SKM-1 treated with dmso at 0.1 percent for 144 hours (cell line): Measurements from ENCODE around the gene TTC3.
"Not testable (repeated sequence)": the region's sequence is repeated elsewhere in the genome, so short reads cannot be mapped to it uniquely, and the experiment has no call there.

Experiments
- DNase-seq: peaks from one replicate; lab custom pipeline; 2025; ENCODE audit not compliant: unreplicated experiment; lab: John Stamatoyannopoulos, UW

TTC3 gene

DNA sequence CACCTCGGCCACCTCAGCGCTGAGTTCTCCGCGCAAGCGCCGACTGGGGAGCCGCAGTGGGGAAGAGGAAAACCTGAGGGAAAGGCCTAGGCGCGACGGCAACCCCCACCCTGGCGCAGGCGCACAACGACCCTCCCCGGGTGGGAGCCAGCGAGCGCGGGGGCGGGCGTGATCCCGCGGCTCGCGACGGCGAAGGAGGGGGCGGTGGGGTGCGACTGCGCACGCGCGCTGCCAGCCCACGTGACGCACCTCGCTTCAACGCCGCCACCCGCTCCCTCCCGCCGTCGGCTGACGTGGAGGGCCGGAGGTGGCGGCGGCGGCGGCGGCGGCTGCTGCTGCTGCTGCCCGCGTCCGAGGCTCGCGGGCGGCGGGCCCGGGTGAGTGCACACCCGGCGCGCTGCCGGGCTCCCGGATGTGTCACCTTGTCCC lies at the start of gene TTC3, which contains the start of gene PIGP:
Gene TTC3 (plus strand): TSS at position 267 of the 429 bp plus-strand sequence. CDS start 14,004 bp downstream, outside the sequence.
Gene PIGP (minus strand): TSS at position 84 of the 429 bp plus-strand sequence. CDS start 556 bp downstream, outside the sequence.
- peak; percentile 88 for DNase-seq

DNA sequence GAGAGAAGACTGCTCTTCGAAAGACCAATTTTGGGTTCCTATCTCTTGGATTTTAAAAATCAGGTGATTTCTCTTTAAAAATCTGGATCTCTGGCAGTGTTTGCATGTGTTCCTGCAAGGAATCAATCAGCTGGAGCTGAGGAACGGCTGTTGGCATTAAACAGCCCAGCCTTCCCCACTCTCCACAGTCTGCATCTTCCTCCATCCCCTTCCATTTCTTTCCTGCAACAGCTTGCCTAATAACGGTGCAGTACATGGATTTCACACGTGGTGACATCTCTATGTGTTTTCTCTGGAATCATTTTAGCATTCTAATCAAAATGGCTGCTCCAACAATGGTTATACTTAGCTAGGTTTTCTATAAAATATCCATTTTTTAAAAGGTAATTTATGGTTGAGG lies 46.6 kb upstream of the TTC3 start:
- no peak for DNase-seq

DNA sequence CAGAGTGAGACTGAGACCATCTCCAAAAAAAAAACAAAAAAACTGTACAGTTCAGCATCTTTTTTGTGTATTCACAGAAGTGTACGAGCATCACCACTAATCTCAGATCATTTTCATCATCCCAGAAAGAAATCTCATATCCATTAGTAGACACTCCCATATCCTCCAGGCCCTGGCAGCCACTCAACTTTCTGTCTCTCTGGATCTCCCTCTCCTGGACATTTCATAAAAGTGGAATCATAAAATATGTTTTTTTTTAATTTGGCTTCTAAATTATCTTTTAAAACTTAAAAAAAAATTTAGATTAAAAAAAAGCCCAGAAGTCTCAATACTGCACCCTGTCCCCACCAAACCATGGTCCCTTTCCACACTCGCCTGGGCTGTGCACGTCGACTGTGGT lies 44.5 kb upstream of the TTC3 start:
- no peak for DNase-seq

GRCh38 chr21:37030864-37031263 lies 42.2 kb upstream of the TTC3 start:
- no peak for DNase-seq

DNA sequence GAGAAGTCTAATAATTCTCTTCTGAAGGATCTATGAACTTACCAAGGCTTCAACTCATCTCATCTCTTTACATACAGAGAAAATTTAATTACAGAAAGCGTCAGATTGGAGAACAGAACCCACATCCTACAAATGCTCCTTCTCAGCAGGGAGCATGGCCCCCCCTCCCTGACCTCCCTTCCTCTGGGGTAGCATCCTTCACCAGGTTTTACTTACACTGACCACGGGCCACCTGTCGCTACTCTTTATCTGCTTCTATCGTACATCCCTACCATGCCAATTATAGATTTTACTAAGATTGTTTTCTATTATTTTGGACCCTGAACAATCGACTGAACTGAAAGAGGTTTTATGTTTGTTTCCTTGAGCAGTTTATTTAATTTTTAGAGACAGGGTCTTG lies 40.8 kb upstream of the TTC3 start:
- no peak for DNase-seq

DNA sequence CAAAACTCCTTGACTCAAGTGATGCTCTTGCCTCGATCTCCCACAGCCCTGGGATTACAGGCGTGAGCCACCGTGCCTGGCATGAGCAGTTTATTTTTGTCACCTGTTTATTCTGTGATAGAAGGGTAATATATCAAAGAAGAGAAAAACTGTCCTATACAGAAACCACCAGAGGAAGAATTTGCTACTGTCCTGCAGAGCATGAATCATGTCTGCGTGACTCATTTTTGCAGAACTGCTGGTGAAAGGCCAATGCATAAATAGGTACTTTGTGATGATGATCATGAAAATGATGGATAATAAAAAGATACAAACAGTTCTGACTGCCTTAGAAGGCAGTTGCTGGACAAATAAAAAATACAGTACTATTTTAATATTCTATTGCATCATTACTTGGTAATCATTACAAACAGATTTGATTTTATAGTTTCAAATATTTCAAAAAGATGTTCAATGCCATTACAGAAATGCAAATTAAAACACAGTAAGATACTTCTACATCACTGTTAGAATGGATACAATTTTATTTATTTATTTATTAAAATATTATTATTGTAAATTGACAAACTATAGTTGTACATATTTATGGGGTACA lies 40.1 kb upstream of the TTC3 start:
- no peak for DNase-seq

GRCh38 chr21:37034394-37034793 lies 38.7 kb upstream of the TTC3 start:
- DNase-seq = not testable (repeated sequence)

DNA sequence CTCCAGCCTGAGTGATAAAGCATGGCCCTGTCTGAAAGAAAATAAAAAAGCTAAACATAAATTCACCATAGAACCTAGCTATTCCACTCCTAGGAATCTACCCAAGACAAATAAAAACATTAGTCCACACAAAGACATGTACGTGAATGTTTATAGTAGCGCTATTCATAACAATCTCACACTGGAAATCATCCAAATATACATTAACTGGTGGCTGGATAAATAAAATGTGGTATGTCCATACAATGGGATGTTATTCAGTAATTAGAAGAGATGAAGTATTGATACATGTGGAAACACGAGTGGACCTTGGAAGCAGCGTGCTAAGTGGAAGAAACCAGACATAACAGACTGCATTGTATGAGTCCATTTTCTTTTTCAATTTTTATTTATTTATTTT lies 36.9 kb upstream of the TTC3 start:
- no peak for DNase-seq

- DNase-seq = no peak
These were observed 33.5 kb upstream of the TTC3 start for GRCh38 chr21:37039411-37040075.

GRCh38 chr21:37040212-37040611 lies 32.8 kb upstream of the TTC3 start:
- DNase-seq = no peak

GRCh38 chr21:37041706-37042271 lies 31.3 kb upstream of the TTC3 start:
- no peak for DNase-seq

DNA sequence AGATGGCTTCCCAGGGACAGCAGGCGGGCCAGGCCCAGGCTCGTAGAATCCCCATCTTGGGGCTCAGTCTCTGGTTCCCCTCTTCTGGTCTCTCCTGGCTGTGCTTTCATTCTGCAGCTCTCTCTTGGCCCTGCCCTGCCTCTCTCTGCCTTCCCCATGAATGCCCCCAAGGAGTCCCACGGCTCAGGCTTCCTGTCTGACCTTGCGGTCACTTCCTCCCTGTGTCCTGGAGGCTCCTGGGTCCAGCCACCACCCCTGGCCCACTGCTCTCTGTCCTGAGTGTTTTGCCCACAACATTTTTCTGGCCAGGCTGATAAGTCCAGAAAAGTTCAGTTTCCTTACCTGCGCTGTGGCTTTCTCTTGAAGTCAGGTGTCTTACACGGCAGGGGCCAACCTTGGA lies 29.2 kb upstream of the TTC3 start:
- no peak for DNase-seq

GRCh38 chr21:37044643-37045042 lies 28.4 kb upstream of the TTC3 start:
- no peak for DNase-seq

DNA sequence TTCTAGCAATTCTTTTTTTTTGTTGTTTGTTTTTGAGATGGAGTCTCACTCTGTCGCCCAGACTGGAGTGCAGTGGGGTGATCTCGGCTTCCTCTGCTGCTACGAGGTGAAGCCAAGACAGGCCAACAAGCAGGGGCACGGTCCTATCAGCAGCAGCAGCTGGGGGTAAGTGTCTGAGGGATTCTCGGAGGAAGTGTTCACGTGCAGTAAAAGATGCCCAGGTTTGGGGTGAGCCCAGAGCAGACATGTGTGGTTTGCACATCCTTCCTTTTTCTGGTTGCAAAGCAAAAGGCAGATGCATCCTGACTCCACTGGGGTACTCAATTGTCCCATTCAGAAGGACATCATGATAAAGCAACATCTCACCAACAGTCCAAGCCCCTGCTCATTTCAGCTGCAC lies 27.9 kb upstream of the TTC3 start:
- peak; percentile 89 for DNase-seq

- no peak for DNase-seq
These were observed 27.5 kb upstream of the TTC3 start for GRCh38 chr21:37045556-37045955.

GRCh38 chr21:37047079-37047478 lies 26.0 kb upstream of the TTC3 start:
- DNase-seq = no peak

GRCh38 chr21:37049741-37050140 lies 23.3 kb upstream of the TTC3 start:
- not testable (repeated sequence) for DNase-seq

DNA sequence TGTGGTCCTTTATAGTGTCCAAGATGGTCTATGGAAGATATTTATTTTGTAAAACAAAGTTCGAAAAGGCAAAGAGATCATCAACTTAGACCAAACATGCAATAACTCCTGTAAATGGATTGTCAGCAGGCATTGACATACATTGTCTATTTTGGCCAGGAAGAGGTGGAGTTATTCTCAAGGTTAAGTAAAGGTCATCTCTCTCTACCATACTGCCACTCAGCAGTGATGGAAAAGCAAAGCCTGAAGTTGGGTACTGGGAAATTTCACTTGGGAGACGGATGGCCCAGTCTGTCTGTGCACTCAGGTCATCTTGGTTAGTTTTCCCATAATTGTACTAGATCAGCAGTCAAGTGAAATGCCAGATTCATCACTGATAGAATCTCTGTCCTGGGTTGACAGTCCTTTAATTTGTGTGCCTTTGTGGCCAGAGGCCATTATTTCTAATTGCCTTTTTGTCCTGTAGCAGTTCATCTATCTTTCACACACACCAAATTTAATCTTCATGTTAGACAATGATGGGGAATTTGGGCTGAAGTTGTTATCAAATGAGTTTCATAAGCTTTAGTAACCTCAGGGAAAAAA lies 17.7 kb upstream of the TTC3 start:
- DNase-seq = no peak

DNA sequence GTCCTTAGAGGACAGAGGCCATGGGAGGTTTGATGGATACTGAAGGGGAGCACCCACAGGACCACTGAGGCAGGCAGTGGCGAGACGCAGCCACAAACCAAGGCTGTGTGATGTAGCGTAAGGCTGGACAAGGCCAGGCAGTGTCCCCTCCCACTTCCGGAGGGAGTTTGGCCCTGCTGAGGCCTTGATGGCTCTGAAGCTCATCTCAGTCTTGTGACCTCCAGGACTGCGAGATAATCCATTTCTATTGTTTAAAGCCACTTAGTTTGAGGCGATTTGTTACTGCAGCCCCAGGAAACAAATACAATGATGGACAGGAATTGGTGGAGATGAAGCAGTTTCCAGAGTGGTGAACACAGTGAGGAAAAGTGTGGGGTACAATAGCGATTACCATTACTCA lies 15.4 kb upstream of the TTC3 start:
- no peak for DNase-seq

DNA sequence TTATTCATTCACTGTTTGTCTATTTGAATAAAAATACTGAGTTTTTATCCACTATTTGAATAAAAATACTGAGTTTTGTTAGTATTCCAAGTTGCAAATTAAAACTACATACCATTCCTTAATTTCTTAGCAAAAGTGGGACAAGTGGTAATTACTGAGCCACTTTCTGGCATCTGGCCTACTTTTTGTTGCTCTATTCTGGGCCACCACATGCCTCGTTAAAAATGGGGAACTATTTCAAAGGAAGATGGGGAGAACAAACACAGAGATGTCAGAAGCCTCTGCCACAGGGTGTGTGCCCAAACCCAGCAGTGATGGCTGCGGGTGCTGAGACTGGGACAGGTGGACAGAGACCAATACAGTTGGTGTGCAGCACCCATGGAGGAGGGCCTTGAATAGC lies 14.8 kb upstream of the TTC3 start:
- peak; percentile 23 for DNase-seq

- DNase-seq = no peak
These were observed 13.9 kb upstream of the TTC3 start for GRCh38 chr21:37059181-37059580.

- no peak for DNase-seq
These were observed 12.8 kb upstream of the TTC3 start for GRCh38 chr21:37060296-37060695.
